ENCODE measurements around the gene GRIN2D.

GRIN2D gene

DNA sequence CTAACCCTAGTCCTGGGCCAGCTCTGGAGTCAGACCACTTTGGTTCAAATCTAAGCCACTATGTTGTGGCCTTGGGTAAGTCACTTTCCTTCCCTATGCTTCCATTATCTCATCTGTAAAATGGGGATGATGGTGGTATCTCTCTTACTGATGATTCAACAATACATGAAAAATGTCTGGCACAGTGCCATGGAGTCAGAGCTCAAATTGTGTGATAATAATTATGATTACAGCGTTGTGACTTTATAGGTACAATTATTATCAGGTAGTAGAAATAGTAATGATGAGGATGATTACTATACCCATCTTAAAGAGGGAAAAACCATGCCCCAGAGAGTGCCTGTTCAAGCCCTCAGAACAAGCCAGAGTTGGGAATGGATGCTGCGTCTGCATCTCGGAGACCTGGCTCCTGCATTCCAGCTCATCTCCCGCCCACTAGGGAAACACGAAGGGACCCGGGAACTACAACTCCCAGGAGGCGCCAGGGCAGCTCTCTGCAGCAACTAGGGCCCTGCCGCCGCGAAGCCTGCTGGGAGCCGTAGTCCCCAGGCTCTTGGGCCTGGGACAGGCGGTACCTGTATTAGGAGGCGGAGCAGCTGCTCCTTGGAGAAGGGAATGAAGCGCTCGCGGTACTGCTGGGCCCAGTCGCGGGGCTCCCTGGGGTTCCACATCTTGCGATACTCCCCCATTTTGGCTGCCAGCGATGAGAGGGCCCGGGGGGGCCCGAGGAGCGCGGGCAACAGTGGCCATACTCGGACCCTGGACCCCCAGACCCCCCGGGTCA, 30.6 kb upstream of the GRIN2D start:
- no peaks in the 10 kb centered on the region for H3K36me3 ChIP-seq (ENCODE audit: insufficient read depth)
- peak overlapping the region; percentile 78 for H2AFZ ChIP-seq (ENCODE audit: low read depth)
- peak overlapping the region; percentile 74 for H3K9ac ChIP-seq
- H3K27me3 ChIP-seq (ENCODE audit: insufficient read depth, low read depth), result no peaks in the 10 kb centered on the region
- peak overlapping the region; percentile 99 for H3K4me2 ChIP-seq
- no peaks in the 10 kb centered on the region for H3K79me2 ChIP-seq (ENCODE audit: insufficient read depth, low read depth)
- H3K4me3 ChIP-seq (IDR thresholded peaks at IDR 0.05; ENCODE audit: insufficient read depth, low read depth, low read length), result no peak overlapping the region
- TF ChIP-seq, protein P1, sequence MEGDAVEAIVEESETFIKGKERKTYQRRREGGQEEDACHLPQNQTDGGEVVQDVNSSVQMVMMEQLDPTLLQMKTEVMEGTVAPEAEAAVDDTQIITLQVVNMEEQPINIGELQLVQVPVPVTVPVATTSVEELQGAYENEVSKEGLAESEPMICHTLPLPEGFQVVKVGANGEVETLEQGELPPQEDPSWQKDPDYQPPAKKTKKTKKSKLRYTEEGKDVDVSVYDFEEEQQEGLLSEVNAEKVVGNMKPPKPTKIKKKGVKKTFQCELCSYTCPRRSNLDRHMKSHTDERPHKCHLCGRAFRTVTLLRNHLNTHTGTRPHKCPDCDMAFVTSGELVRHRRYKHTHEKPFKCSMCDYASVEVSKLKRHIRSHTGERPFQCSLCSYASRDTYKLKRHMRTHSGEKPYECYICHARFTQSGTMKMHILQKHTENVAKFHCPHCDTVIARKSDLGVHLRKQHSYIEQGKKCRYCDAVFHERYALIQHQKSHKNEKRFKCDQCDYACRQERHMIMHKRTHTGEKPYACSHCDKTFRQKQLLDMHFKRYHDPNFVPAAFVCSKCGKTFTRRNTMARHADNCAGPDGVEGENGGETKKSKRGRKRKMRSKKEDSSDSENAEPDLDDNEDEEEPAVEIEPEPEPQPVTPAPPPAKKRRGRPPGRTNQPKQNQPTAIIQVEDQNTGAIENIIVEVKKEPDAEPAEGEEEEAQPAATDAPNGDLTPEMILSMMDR (conservative IDR thresholded peaks at IDR 0.05; ENCODE audit: low read depth, low read length), result no peak
- peak overlapping the region; percentile 83 for H3K27ac ChIP-seq
- H4K20me1 ChIP-seq (ENCODE audit: insufficient read depth), result no peaks in the 10 kb centered on the region
- H3K4me1 ChIP-seq (ENCODE audit: low read depth, poor library complexity, severe bottlenecking), result peaks cover 14% of the 10 kb centered on the region

- H3K4me1 ChIP-seq (ENCODE audit: low read depth, poor library complexity, severe bottlenecking), result peaks cover 14% of the 10 kb centered on the region
- no peaks in the 10 kb centered on the region for H3K79me2 ChIP-seq (ENCODE audit: insufficient read depth, low read depth)
- H4K20me1 ChIP-seq (ENCODE audit: insufficient read depth), result no peaks in the 10 kb centered on the region
- H3K9ac ChIP-seq, result peak overlapping the region; percentile 74
- peak overlapping the region; percentile 78 for H2AFZ ChIP-seq (ENCODE audit: low read depth)
- TF ChIP-seq, protein P1 (conservative IDR thresholded peaks at IDR 0.05; ENCODE audit: low read depth, low read length), result no peak
- H3K36me3 ChIP-seq (ENCODE audit: insufficient read depth), result no peaks in the 10 kb centered on the region
- peak overlapping the region; percentile 83 for H3K27ac ChIP-seq
- H3K4me2 ChIP-seq, result peak overlapping the region; percentile 99
- no peak overlapping the region for H3K4me3 ChIP-seq (IDR thresholded peaks at IDR 0.05; ENCODE audit: insufficient read depth, low read depth, low read length)
- H3K27me3 ChIP-seq (ENCODE audit: insufficient read depth, low read depth), result no peaks in the 10 kb centered on the region
These were observed 30.0 kb upstream of the GRIN2D start for GRCh38 chr19:48363500-48363809.

DNA sequence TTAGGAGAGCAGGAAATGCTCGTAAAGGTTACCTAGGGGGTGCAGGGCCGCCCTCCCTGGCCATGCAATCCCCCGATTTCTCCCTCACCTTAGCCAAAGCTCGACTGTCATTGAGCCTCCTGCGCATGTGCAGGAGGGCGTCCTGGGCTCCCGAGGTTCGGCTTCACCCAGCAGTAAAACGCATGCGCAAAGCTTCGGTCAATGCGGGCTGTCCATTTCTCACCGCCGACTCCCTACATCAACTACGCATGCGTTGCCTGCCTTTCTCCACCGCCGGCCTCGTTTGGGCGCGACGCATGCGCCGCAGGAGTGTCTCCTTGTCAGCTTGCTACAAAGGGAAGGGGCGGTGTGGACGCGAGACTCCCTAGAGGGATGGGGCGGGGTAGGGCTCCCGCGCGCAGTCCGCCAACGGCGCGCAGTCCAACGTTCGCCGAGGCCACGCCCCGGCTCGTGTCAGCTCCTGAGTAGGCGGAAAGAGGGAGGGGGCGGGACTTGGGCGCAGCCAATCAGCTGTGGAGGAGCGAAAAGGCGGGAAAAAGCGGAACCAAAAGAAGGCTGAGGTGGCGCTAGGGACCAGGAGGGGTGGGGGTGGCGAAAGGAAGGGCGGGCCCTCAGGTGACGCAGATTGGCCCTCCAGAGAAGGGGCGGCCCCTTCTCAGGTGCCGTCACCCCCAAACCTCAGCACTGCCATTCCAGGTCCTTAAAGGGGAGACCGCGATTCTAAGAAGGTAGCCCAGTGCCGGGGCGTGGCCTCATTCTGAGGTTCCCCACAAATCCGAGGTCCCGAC, 29.5 kb upstream of the GRIN2D start, which contains the start of the genes SYNGR4 and TMEM143:
Gene SYNGR4 (plus strand): TSS at position 558 of the 788 bp plus-strand sequence. CDS start 1,476 bp downstream, outside the sequence.
Gene TMEM143 (minus strand): TSS at position 131 of the 788 bp plus-strand sequence. CDS start 20 bp downstream, at position 111.
- TF ChIP-seq, protein P1 (conservative IDR thresholded peaks at IDR 0.05; ENCODE audit: low read depth, low read length), result no peak
- H3K27me3 ChIP-seq (ENCODE audit: insufficient read depth, low read depth), result no peaks in the 10 kb centered on the region
- H3K79me2 ChIP-seq (ENCODE audit: insufficient read depth, low read depth), result no peaks in the 10 kb centered on the region
- H4K20me1 ChIP-seq (ENCODE audit: insufficient read depth), result no peaks in the 10 kb centered on the region
- H2AFZ ChIP-seq (ENCODE audit: low read depth), result peak within 1 kb of the TSS; percentile 78
- H3K4me3 ChIP-seq (IDR thresholded peaks at IDR 0.05; ENCODE audit: insufficient read depth, low read depth, low read length), result no peak within 1 kb of the TSS
- peak within 1 kb of the TSS; percentile 99 for H3K4me2 ChIP-seq
- no peaks in the 10 kb centered on the region for H3K36me3 ChIP-seq (ENCODE audit: insufficient read depth)
- peaks cover 14% of the 10 kb centered on the region for H3K4me1 ChIP-seq (ENCODE audit: low read depth, poor library complexity, severe bottlenecking)
- peak within 1 kb of the TSS; percentile 83 for H3K27ac ChIP-seq
- peak within 1 kb of the TSS; percentile 74 for H3K9ac ChIP-seq

GRCh38 chr19:48364598-48365348, 28.7 kb upstream of the GRIN2D start:
- Histone ChIP-seq H3K4me1 (ENCODE audit: low read depth, poor library complexity, severe bottlenecking) (peaks cover 14% of the 10 kb centered on the region), H2AFZ (ENCODE audit: low read depth) (peak overlapping the region; percentile 32), H4K20me1 (ENCODE audit: insufficient read depth) (no peaks in the 10 kb centered on the region), H3K27ac (peak overlapping the region; percentile 83), H3K79me2 (ENCODE audit: insufficient read depth, low read depth) (no peaks in the 10 kb centered on the region), H3K4me3 (IDR thresholded peaks at IDR 0.05; ENCODE audit: insufficient read depth, low read depth, low read length) (no peak overlapping the region), H3K9ac (peak overlapping the region; percentile 71), H3K27me3 (ENCODE audit: insufficient read depth, low read depth) (no peaks in the 10 kb centered on the region), H3K4me2 (peak overlapping the region; percentile 72), H3K36me3 (ENCODE audit: insufficient read depth) (no peaks in the 10 kb centered on the region)
- TF ChIP-seq, protein P1 (conservative IDR thresholded peaks at IDR 0.05; ENCODE audit: low read depth, low read length), result no peak
